ENCODE results near the gene CAB39. TPM values are rescaled to one million over a fixed set of nuclear protein-coding genes. Genes with fewer than 3 reads are reported as not detected.

The CAB39 gene
- total and polyA plus RNA-seq, 2 donors (not counting 1 experiment from before 2014, with no cell fraction given): 51.1 to 72.3 TPM

GRCh38 chr2:230677201-230677946, 35.3 kb upstream of the CAB39 start:
- Histone ChIP-seq H3K9me3 (ENCODE audit: control insufficient read depth, insufficient read depth, low read depth, low read length) (no peaks in the 10 kb centered on the region), H3K4me3 (replicated peaks in 1 of 4; ENCODE audit: control extremely low read depth in 1 of 4, insufficient read depth in 1 of 4, low read depth in 3 of 4, low read length in 4 of 4) (no peak overlapping the region), H3K4me2 (ENCODE audit: extremely low read depth, insufficient read depth, low read length) (no peak overlapping the region), H3K27me3 (ENCODE audit: control insufficient read depth, insufficient read depth, low read length) (no peaks in the 10 kb centered on the region), H2AFZ (ENCODE audit: low read length) (no peak overlapping the region), H3K4me1 (ENCODE audit: control insufficient read depth, extremely low read depth, insufficient read depth, low read length) (peaks cover 3% of the 10 kb centered on the region), H3K79me2 (ENCODE audit: control insufficient read depth, insufficient read depth, low read length) (no peaks in the 10 kb centered on the region), H3K36me3 (ENCODE audit: control insufficient read depth, insufficient read depth, low read length) (no peaks in the 10 kb centered on the region), H4K20me1 (ENCODE audit: control insufficient read depth, extremely low read depth, insufficient read depth, low read length) (no peaks in the 10 kb centered on the region), H3K9ac (ENCODE audit: insufficient read depth, low read length) (no peak overlapping the region), H3K27ac (ENCODE audit: insufficient read depth, low read length) (no peak overlapping the region)
- peak; percentile 56 to 65 for DNase-seq (ENCODE audit: low read depth in 2 of 2)
- TF ChIP-seq, protein P1, sequence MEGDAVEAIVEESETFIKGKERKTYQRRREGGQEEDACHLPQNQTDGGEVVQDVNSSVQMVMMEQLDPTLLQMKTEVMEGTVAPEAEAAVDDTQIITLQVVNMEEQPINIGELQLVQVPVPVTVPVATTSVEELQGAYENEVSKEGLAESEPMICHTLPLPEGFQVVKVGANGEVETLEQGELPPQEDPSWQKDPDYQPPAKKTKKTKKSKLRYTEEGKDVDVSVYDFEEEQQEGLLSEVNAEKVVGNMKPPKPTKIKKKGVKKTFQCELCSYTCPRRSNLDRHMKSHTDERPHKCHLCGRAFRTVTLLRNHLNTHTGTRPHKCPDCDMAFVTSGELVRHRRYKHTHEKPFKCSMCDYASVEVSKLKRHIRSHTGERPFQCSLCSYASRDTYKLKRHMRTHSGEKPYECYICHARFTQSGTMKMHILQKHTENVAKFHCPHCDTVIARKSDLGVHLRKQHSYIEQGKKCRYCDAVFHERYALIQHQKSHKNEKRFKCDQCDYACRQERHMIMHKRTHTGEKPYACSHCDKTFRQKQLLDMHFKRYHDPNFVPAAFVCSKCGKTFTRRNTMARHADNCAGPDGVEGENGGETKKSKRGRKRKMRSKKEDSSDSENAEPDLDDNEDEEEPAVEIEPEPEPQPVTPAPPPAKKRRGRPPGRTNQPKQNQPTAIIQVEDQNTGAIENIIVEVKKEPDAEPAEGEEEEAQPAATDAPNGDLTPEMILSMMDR (conservative IDR thresholded peaks at IDR 0.05 in 1 of 2, IDR thresholded peaks at IDR 0.05 in 1 of 2; ENCODE audit: low read depth in 1 of 2, low read length in 2 of 2): no peak
- no peak for TF ChIP-seq EZH2 (IDR thresholded peaks at IDR 0.05; ENCODE audit: low read length, missing control alignments)

- DNase-seq (ENCODE audit: low read depth in 2 of 2): no peak
- Histone ChIP-seq H3K36me3 (ENCODE audit: control insufficient read depth, insufficient read depth, low read length) (no peaks in the 10 kb centered on the region), H3K79me2 (ENCODE audit: control insufficient read depth, insufficient read depth, low read length) (no peaks in the 10 kb centered on the region), H3K4me3 (replicated peaks in 1 of 4; ENCODE audit: control extremely low read depth in 1 of 4, insufficient read depth in 1 of 4, low read depth in 3 of 4, low read length in 4 of 4) (no peak overlapping the region), H4K20me1 (ENCODE audit: control insufficient read depth, extremely low read depth, insufficient read depth, low read length) (no peaks in the 10 kb centered on the region), H3K27me3 (ENCODE audit: control insufficient read depth, insufficient read depth, low read length) (no peaks in the 10 kb centered on the region), H3K4me1 (ENCODE audit: control insufficient read depth, extremely low read depth, insufficient read depth, low read length) (peaks cover 3% of the 10 kb centered on the region), H3K4me2 (ENCODE audit: extremely low read depth, insufficient read depth, low read length) (no peak overlapping the region), H3K9me3 (ENCODE audit: control insufficient read depth, insufficient read depth, low read depth, low read length) (no peaks in the 10 kb centered on the region), H2AFZ (ENCODE audit: low read length) (no peak overlapping the region), H3K9ac (ENCODE audit: insufficient read depth, low read length) (no peak overlapping the region), H3K27ac (ENCODE audit: insufficient read depth, low read length) (no peak overlapping the region)
- TF ChIP-seq, protein P1 (conservative IDR thresholded peaks at IDR 0.05 in 1 of 2, IDR thresholded peaks at IDR 0.05 in 1 of 2; ENCODE audit: low read depth in 1 of 2, low read length in 2 of 2): no peak
- no peak for TF ChIP-seq EZH2 (IDR thresholded peaks at IDR 0.05; ENCODE audit: low read length, missing control alignments)
These were observed 34.6 kb upstream of the CAB39 start for GRCh38 chr2:230678018-230678417.

GRCh38 chr2:230678451-230678850, 34.2 kb upstream of the CAB39 start:
- Histone ChIP-seq H3K36me3 (ENCODE audit: control insufficient read depth, insufficient read depth, low read length) (no peaks in the 10 kb centered on the region), H3K4me3 (replicated peaks in 1 of 4; ENCODE audit: control extremely low read depth in 1 of 4, insufficient read depth in 1 of 4, low read depth in 3 of 4, low read length in 4 of 4) (no peak overlapping the region), H2AFZ (ENCODE audit: low read length) (no peak overlapping the region), H4K20me1 (ENCODE audit: control insufficient read depth, extremely low read depth, insufficient read depth, low read length) (no peaks in the 10 kb centered on the region), H3K9me3 (ENCODE audit: control insufficient read depth, insufficient read depth, low read depth, low read length) (no peaks in the 10 kb centered on the region), H3K4me1 (ENCODE audit: control insufficient read depth, extremely low read depth, insufficient read depth, low read length) (peaks cover 3% of the 10 kb centered on the region), H3K27ac (ENCODE audit: insufficient read depth, low read length) (no peak overlapping the region), H3K4me2 (ENCODE audit: extremely low read depth, insufficient read depth, low read length) (no peak overlapping the region), H3K79me2 (ENCODE audit: control insufficient read depth, insufficient read depth, low read length) (no peaks in the 10 kb centered on the region), H3K9ac (ENCODE audit: insufficient read depth, low read length) (no peak overlapping the region), H3K27me3 (ENCODE audit: control insufficient read depth, insufficient read depth, low read length) (no peaks in the 10 kb centered on the region)
- TF ChIP-seq, protein P1 (conservative IDR thresholded peaks at IDR 0.05 in 1 of 2, IDR thresholded peaks at IDR 0.05 in 1 of 2; ENCODE audit: low read depth in 1 of 2, low read length in 2 of 2): no peak
- TF ChIP-seq EZH2 (IDR thresholded peaks at IDR 0.05; ENCODE audit: low read length, missing control alignments): no peak
- DNase-seq (ENCODE audit: low read depth in 2 of 2): no peak

All from fibroblast of lung (primary cell).